CD14-positive monocyte (primary cell): ENCODE results near the gene MCM3AP. TPM values are rescaled to one million over a fixed set of nuclear protein-coding genes. Genes with fewer than 3 reads are reported as not detected.
A peak's percentile ranks its signal among the peaks of the same experiment; 100 is the strongest.

Experiments used
- DNase-seq, 3 donors: peaks; one replicate each; pipeline ENCODE4 v3.0.0-alpha.2; 2011 to 2022
- H2AFZ ChIP-seq: 2 replicates; pipeline ENCODE4 v1.6.0; 2012; ENCODE audit warnings: mild to moderate bottlenecking, low read depth, low read length, inconsistent platforms; ENCODE audit not compliant: insufficient read depth, poor library complexity, severe bottlenecking
- H3K27ac ChIP-seq, 2 donors: 1 replicate in 1 of 2; 2 replicates in 1 of 2; pipeline ENCODE4 v1.5.1; 2012 to 2013; ENCODE audit warnings: low read length in 2 of 2, control low read depth in 1 of 2, inconsistent platforms in 1 of 2, low read depth in 1 of 2, mild to moderate bottlenecking in 1 of 2
- H3K27me3 ChIP-seq, 2 donors: one replicate each; pipeline versions ENCODE4 v1.6.0 to v1.6.1; 2011 to 2013; ENCODE audit warnings: low read length in 2 of 2; ENCODE audit not compliant: control insufficient read depth in 2 of 2, insufficient read depth in 2 of 2
- H3K36me3 ChIP-seq, 2 donors: replicated peaks in 1 of 2; 1 replicate in 1 of 2; 2 replicates in 1 of 2; pipeline versions ENCODE4 v1.5.1 to v1.6.1; 2012 to 2013; ENCODE audit warnings: low read length in 2 of 2, control low read depth in 1 of 2, inconsistent platforms in 1 of 2, mild to moderate bottlenecking in 1 of 2; ENCODE audit not compliant: insufficient read depth in 2 of 2, control insufficient read depth in 1 of 2
- H3K4me1 ChIP-seq, 2 donors: 1 replicate in 1 of 2; 2 replicates in 1 of 2; pipeline versions ENCODE4 v1.5.1 to v1.6.1; 2012 to 2013; ENCODE audit warnings: low read length in 2 of 2, control low read depth in 1 of 2, inconsistent platforms in 1 of 2, mild to moderate bottlenecking in 1 of 2, moderate library complexity in 1 of 2; ENCODE audit not compliant: insufficient read depth in 2 of 2, control insufficient read depth in 1 of 2
- H3K4me2 ChIP-seq: replicated peaks from 2 replicates; pipeline ENCODE3; 2012; ENCODE audit warnings: low read length, moderate library complexity, mild to moderate bottlenecking; ENCODE audit not compliant: poor library complexity, severe bottlenecking; ENCODE audit errors: extremely low read depth
- H3K4me3 ChIP-seq, 3 experiments: fragments of 200-600 bp in 1 of 3; sonication (generic) in 1 of 3; replicated peaks in 1 of 3; 1 replicate in 2 of 3; 2 replicates in 1 of 3; pipeline ENCODE4 v1.5.1; 2011 to 2013; ENCODE audit warnings: low read length in 3 of 3, mild to moderate bottlenecking in 3 of 3, control low read depth in 2 of 3, low read depth in 2 of 3, inconsistent platforms in 1 of 3, moderate library complexity in 1 of 3
- H3K79me2 ChIP-seq: 2 replicates; pipeline ENCODE4 v1.6.0; 2012; ENCODE audit warnings: mild to moderate bottlenecking, control low read depth, inconsistent platforms, low read length, moderate library complexity; ENCODE audit not compliant: insufficient read depth
- H3K9ac ChIP-seq: 2 replicates; pipeline ENCODE4 v1.6.0; 2017; ENCODE audit warnings: low read length, mild to moderate bottlenecking; ENCODE audit not compliant: insufficient read depth, poor library complexity, severe bottlenecking
- H3K9me3 ChIP-seq, 2 donors: replicated peaks in 1 of 2; 1 replicate in 1 of 2; 2 replicates in 1 of 2; pipeline versions ENCODE4 v1.5.1 to v1.6.1; 2012 to 2013; ENCODE audit warnings: low read length in 2 of 2, control low read depth in 1 of 2; ENCODE audit not compliant: control insufficient read depth in 1 of 2, insufficient read depth in 1 of 2
- H4K20me1 ChIP-seq: 2 replicates; pipeline ENCODE4 v1.6.0; 2012; ENCODE audit warnings: mild to moderate bottlenecking, low read length, control low read depth, moderate library complexity; ENCODE audit not compliant: insufficient read depth
- H3K27ac Mint-ChIP-seq, 7 donors: one replicate each; pipeline ENCODE4 v1.8.0; 2020; ENCODE audit warnings: mild to moderate bottlenecking in 7 of 7, mixed read lengths in 7 of 7, moderate library complexity in 6 of 7, inconsistent platforms in 2 of 7
- H3K27me3 Mint-ChIP-seq, 3 donors: one replicate each; pipeline ENCODE4 v1.8.0; 2021 to 2022; ENCODE audit warnings: low read depth in 3 of 3, mild to moderate bottlenecking in 3 of 3, mixed read lengths in 3 of 3, moderate library complexity in 3 of 3, inconsistent platforms in 1 of 3
- H3K36me3 Mint-ChIP-seq, 2 donors: one replicate each; pipeline ENCODE4 v1.8.0; 2020; ENCODE audit warnings: mixed read lengths in 2 of 2, inconsistent platforms in 1 of 2, mild to moderate bottlenecking in 1 of 2
- H3K4me1 Mint-ChIP-seq: one replicate; pipeline ENCODE4 v1.8.0; 2020; ENCODE audit warnings: mild to moderate bottlenecking, mixed read lengths
- H3K4me3 Mint-ChIP-seq, 2 donors: one replicate each; pipeline ENCODE4 v1.8.0; 2020; ENCODE audit warnings: mild to moderate bottlenecking in 2 of 2, mixed read lengths in 2 of 2, moderate library complexity in 1 of 2
- H3K9me3 Mint-ChIP-seq, 7 donors: one replicate each; pipeline ENCODE4 v1.8.0; 2020 to 2022; ENCODE audit warnings: mixed read lengths in 7 of 7, mild to moderate bottlenecking in 6 of 7, moderate library complexity in 6 of 7, inconsistent platforms in 2 of 7
- CTCF ChIP-seq: fragments of 200-600 bp; IDR thresholded peaks from one replicate; pipeline ENCODE4 v1.8.0; 2022; ENCODE audit warnings: antibody characterized with exemption, mild to moderate bottlenecking
- WGBS: methylation state at CpG from one replicate; pipeline ENCODE4 v1.1.5; 2013; ENCODE audit warnings: missing lambda C conversion rate; ENCODE audit not compliant: insufficient coverage; 5-methylcytosine and 5-hydroxymethylcytosine counted together
- intact Hi-C, 2 donors: fragments of 100-400 bp; cut with micrococcal nuclease; formaldehyde crosslinking; loops; one replicate each; pipeline versions ENCODE4 v1.15.0 to v1.15.1; 2023
- polyA plus RNA-seq, 3 donors: library from polyadenylated mRNA; depleted of rRNA in 1 of 3; unstranded in 2 of 3; stranded (reverse) in 1 of 3; fragments of 300-500 nt in 2 of 3; fragments of >200 nt in 1 of 3; fragmentation: Illumina TruSeq in 2 of 3; gene quantifications; 1 replicate in 2 of 3; 2 replicates in 1 of 3; pipeline ENCODE4 v1.2.3, GENCODE V29; 2012 to 2021

The MCM3AP gene
- polyA plus RNA-seq, 3 donors = 30.9 to 62.4 (median 32.7) TPM

- peaks cover 2 to 36% of the 10 kb centered on the region in 2 donors for H3K36me3 ChIP-seq
- no peak for DNase-seq
- Mint-ChIP-seq H3K4me1 (no peaks in the 10 kb centered on the region), H3K4me3 (no peak overlapping the region), H3K36me3 (peaks cover 41 to 49% of the 10 kb centered on the region in 2 donors), H3K9me3 (no peaks in the 10 kb centered on the region), H3K27ac (peak overlapping the region in 1 of 7 donors; percentile 22), H3K27me3 (peaks cover 0 to 3% (median 0%) of the 10 kb centered on the region in 3 donors)
- no peak overlapping the region for H3K27ac ChIP-seq
- H3K79me2 ChIP-seq = no peaks in the 10 kb centered on the region
- H3K4me1 ChIP-seq = no peaks in the 10 kb centered on the region
- H4K20me1 ChIP-seq = no peaks in the 10 kb centered on the region
- no peak for TF ChIP-seq CTCF
- H3K9ac ChIP-seq = no peak overlapping the region
- WGBS = 97% methylated on average over 15 of the region's 21 CpGs
- intact Hi-C loops = no loop called here
- no peak overlapping the region for H3K4me3 ChIP-seq
- no peak overlapping the region for H2AFZ ChIP-seq
- no peaks in the 10 kb centered on the region for H3K9me3 ChIP-seq
- H3K27me3 ChIP-seq = no peaks in the 10 kb centered on the region
- H3K4me2 ChIP-seq = no peak overlapping the region
Measured at GRCh38 chr21:46207006-46207919, 78.1 kb downstream of the MCM3AP start.

DNA sequence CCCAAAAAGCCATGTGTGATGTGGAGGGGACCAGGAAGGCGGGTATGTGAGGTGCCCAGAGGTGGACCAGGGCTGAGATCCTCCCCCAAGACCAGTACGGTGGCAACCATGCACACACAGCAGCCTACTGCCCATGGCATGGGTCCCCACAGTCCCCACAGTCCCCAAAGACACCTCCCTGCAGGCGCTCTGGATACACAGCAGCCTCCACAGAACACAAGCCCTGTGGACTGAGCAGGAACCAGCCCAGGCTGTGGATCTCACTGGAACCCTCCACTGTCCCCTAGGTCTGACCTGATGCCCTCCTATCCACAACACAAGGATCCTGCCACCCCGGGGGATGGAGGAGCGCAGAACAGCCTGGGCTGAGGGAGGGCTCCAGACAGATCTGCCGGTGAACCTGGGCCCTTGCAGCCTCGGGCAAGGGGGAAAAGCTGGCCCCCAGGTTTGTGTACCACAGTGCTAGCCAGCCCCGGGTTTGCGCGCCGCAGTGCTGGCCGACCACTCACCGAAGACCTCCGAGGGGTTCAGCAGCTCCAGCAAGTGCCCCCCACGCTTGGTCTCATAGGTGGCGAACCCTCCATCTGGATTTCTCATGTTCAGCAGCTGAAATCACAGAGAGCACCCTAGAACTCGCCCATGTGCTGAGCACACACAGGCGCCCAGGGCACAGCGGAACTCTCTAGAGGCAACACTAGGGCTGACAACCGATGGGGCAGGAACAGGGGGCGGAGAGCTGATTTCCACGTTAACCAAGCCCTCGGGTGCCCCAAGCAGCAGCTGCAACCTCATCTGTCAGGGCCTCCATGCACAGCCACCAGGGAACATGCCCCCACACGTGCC lies 79.0 kb downstream of the MCM3AP start:
- Histone ChIP-seq H3K79me2 (no peaks in the 10 kb centered on the region), H4K20me1 (no peaks in the 10 kb centered on the region), H3K9me3 (no peaks in the 10 kb centered on the region), H2AFZ (no peak overlapping the region), H3K36me3 (peaks cover 2 to 36% of the 10 kb centered on the region in 2 donors), H3K27me3 (no peaks in the 10 kb centered on the region), H3K4me2 (no peak overlapping the region), H3K9ac (no peak overlapping the region), H3K4me3 (no peak overlapping the region), H3K27ac (no peak overlapping the region), H3K4me1 (no peaks in the 10 kb centered on the region)
- Mint-ChIP-seq H3K27ac (no peak overlapping the region), H3K36me3 (peaks cover 38 to 49% of the 10 kb centered on the region in 2 donors), H3K4me3 (no peak overlapping the region), H3K9me3 (no peaks in the 10 kb centered on the region), H3K27me3 (peaks cover 0 to 3% (median 0%) of the 10 kb centered on the region in 3 donors), H3K4me1 (no peaks in the 10 kb centered on the region)
- intact Hi-C loops = no loop called here
- 98% methylated on average over 23 of the region's 24 CpGs for WGBS
- TF ChIP-seq CTCF = no peak
- DNase-seq = no peak
